ENCODE data around the gene FAF1.

DNA sequence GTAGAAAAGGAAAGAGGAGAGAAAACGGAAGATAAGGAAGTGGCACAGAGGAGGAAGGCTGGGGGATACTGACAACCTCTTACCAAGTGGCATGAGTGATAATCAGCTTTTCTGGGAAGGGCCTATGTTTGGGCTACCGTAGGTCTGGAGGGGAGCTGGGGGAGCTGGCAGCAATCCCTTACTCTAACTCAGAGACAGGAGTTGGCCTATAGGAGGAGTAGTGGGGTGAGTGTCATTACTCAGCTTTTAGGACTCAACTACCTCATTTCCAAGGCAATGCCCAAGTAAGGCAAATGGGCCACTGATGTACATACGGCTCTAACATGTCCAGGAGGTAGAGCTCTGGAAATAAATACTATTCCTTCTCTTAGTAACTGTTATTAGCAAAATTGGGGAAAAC is 488.1 kb downstream of the FAF1 start:
- TF ChIP-seq, protein P1, sequence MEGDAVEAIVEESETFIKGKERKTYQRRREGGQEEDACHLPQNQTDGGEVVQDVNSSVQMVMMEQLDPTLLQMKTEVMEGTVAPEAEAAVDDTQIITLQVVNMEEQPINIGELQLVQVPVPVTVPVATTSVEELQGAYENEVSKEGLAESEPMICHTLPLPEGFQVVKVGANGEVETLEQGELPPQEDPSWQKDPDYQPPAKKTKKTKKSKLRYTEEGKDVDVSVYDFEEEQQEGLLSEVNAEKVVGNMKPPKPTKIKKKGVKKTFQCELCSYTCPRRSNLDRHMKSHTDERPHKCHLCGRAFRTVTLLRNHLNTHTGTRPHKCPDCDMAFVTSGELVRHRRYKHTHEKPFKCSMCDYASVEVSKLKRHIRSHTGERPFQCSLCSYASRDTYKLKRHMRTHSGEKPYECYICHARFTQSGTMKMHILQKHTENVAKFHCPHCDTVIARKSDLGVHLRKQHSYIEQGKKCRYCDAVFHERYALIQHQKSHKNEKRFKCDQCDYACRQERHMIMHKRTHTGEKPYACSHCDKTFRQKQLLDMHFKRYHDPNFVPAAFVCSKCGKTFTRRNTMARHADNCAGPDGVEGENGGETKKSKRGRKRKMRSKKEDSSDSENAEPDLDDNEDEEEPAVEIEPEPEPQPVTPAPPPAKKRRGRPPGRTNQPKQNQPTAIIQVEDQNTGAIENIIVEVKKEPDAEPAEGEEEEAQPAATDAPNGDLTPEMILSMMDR (IDR thresholded peaks at IDR 0.05), result no peak
- TF ChIP-seq POLR2A (IDR thresholded peaks at IDR 0.05), result no peak
